Left cardiac atrium (tissue), 4 donors: Measurements from ENCODE around the gene MEPE. TPM values are rescaled to one million over a fixed set of nuclear protein-coding genes. Genes with fewer than 3 reads are reported as not detected.
"Not testable (repeated sequence)": the region's sequence is repeated elsewhere in the genome, so short reads cannot be mapped to it uniquely, and the experiment has no call there.

Experiments
- ATAC-seq, 2 donors: fragments of 200-7000 bp; cut with Tn5 transposase; one replicate each; pipeline ENCODE4 v1.9.1; 2020; ENCODE audit warnings: mild to moderate bottlenecking in 2 of 2, moderate library complexity in 2 of 2
- DNase-seq: peaks from one replicate; pipeline ENCODE4 v3.0.0-alpha.2; 2020
- intact Hi-C, 2 donors: fragments of 100-400 bp; cut with DNase I; formaldehyde crosslinking; loops; one replicate each; pipeline versions ENCODE4 v1.14.1 to v1.15.1; 2022 to 2023
- total RNA-seq, 2 donors: library from RNA; stranded (reverse); fragmentation: NEBNext Ultra II Directional; extraction: Animal tissue kit (Norgen Biotek cat#: 25700); gene quantifications; one replicate each; pipeline ENCODE4 v1.2.1, GENCODE V29; 2021
- donor health status: DM: no; HTN: yes; CAD: no.
- donor health status: DM: no; HTN: yes; CAD: no; lungs with severe emphysema.
- donor health status: DM: yes; HTN: yes; CAD: no.
- donor health status: Dilated cardiomyopathy.

Gene MEPE
- total RNA-seq, 2 donors from 2014 or later, result not detected

DNA sequence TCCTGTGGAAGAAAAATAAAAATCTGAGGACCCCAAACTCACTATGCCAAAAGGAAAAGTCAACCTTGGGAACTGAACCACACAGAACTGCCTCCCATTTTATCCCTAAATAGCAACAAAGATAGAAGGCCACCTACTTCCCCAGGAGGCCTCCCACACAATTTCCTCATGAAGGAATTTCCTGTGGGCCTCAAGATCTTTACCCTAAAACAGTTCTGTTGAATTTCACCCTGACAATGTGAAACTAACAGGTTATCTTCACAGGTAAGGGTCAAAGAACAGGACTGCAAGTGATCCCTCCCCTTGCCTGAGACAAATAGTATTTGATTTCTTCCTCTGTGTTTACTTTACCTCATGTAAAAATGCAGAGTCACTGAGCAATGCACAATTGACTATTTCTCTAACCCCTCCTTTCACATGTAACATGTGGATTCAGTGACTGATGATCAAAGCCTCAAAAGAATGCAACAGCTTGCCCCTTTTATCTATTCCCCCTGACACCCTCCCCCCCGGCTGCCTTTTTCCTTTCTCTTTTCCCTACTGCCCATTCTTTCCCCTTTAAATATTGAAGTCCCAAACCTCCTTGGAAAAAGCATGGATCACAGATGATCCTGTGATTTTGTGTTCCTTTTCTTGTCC lies 33.3 kb downstream of the MEPE start:
- intact Hi-C loops, result no loop called here
- ATAC-seq (no peak), DNase-seq (no peak)

DNA sequence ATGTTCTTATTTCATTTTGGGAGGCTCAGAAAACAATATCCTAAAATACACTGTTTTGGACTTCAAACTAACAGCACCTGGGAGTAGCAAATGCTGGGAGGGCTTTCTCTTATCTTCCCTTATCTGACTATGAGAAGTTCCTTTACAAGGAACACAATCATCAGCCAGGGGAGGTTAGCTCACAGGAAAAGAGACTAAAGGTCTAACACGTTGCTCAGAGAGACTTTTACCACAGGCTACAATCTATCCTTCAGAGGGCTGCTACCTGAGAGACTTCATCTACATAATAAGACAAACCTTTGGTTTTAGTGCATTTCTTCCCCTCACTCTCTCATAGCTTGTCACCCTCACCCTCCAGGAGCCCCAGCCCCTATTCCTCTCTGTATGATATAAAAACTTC lies 35.8 kb downstream of the MEPE start:
- intact Hi-C loops, result no loop called here
- ATAC-seq, result no peak
- no peak for DNase-seq

- DNase-seq (no peak), ATAC-seq (no peak)
- intact Hi-C loops, result no loop called here
These were observed 39.3 kb downstream of the MEPE start for GRCh38 chr4:87872028-87872427.

GRCh38 chr4:87875191-87875590 lies 42.4 kb downstream of the MEPE start:
- intact Hi-C loops, result no loop called here
- no peak for ATAC-seq
- DNase-seq, result no peak

DNA sequence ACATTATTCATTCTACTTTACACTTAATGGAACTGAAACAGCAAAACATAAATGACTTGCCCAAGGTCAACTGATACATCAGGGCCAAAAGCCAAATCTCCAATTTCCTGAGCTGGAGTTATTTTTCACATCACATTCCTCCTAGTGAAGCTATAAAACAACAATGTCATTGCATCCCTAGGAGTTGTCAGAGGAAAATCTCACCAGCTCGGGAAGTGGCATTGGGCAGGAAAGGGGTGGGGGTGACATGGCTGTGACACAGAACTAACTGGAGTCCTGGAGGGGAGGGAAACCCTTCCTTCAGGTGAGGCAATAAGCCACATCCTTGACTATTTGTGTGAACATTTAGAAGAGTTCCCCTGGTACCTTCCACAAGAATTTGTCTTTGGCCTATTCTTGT lies 47.3 kb downstream of the MEPE start:
- intact Hi-C loops, result no loop called here

GRCh38 chr4:87881115-87881514 lies 48.3 kb downstream of the MEPE start:
- DNase-seq, result no peak
- ATAC-seq, result no peak
- intact Hi-C loops, result no loop called here

More for the DNA sequence above, 47.3 kb downstream of the MEPE start:
- ATAC-seq (no peak), DNase-seq (no peak)

GRCh38 chr4:87882321-87882720 lies 49.6 kb downstream of the MEPE start:
- ATAC-seq (no peak), DNase-seq (no peak)
- intact Hi-C loops, result no loop called here

DNA sequence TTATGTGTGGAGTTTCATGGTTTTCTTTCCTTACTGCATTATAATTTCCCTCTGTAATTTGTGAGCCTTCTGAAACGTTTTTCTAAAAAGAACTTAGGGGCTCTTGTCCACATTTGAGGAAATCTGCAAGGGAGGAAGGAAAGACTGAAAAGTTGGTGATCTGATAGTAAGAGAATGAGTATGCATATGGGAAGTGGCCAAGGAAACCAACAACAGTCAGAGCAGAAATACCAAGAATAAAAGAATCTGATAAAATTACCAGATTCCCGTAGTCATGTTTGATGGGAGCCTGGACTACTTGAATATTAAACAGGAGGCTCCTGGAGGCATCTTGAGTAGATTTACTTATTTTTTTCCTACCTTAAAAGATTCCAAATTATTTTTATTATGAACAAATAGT lies 50.1 kb downstream of the MEPE start:
- DNase-seq (no peak), ATAC-seq (no peak)
- intact Hi-C loops, result no loop called here

DNA sequence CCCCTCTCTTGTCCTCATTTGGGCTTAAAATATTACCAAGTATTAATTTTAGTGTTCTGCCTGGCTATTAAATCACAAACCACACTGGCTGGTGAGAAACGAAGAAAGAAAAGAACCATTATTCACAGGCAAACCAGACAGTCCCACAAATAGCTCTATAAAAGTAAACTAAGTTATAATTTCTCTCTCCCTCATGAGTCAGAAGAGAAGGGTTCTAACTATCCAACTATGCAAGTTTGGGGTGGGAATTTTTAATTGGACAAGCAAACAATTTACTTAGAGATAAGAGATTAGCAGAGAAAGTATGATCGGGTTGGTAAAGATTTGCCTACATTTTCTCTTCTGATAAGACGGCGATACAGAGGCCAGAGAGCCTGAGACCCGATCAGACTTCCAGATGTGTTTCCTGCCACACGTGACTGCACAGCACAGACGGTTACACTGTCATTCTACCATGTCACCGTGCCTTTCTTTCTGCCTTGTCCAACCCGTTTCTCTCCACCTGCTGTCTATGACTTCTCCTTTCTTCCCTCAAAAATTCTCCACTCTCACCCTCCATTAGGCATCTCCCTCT lies 52.3 kb downstream of the MEPE start:
- intact Hi-C loops, result no loop called here
- ATAC-seq (no peak), DNase-seq (no peak)

GRCh38 chr4:87886083-87886482 lies 53.3 kb downstream of the MEPE start:
- no peak for DNase-seq
- intact Hi-C loops, result no loop called here
- no peak for ATAC-seq

- intact Hi-C loops, DNase-seq, ATAC-seq: not testable (repeated sequence)
These were observed 58.0 kb downstream of the MEPE start for GRCh38 chr4:87890753-87891152.

DNA sequence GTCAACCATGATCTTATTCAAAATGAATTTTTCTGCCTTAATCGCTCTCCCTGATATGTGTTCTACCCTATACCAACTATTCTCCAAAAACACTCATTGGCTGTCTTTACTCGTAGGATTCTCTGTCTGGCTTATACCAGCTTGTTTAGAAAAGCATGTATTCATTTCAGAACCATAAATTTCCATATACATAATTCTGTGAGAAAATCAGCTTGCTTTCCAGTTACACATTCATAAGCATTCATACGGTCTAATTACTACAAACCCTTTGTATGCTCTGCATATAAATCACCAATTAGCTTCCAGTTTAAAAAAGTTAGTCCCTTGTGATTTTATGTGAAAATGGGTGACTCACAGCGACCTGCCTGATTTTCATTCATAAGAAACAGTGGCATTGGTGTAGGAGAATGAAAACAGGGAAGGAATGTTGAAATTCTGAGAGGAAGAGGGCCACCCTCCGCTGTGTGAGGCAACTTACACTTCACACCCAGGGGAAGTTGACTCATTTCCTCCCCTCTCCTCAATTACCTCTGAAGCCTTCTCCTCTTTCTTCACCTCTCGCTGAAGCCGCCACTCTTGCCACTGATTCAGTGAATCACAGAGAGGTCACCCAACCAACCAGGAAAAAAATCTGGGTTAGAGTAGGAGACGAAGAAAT lies 63.3 kb downstream of the MEPE start:
- DNase-seq (peak; percentile 30), ATAC-seq (peak in 1 of 2 donors; percentile 71)
- intact Hi-C loops, result no loop called here

Other genes starting within 250 kb of the MEPE start
- gene DSPP, start 224.4 kb upstream of the MEPE start, total RNA-seq, result not detected
- not detected for gene DMP1, start 182.7 kb upstream of the MEPE start, total RNA-seq
- not detected for gene IBSP, start 33.4 kb upstream of the MEPE start, total RNA-seq
- 10 to 100 TPM; 11.5 to 88.4 TPM for gene SPP1, start 142.7 kb downstream of the MEPE start, total RNA-seq
- 10 to 100 TPM; 16.1 to 21.5 TPM for gene PKD2, start 174.7 kb downstream of the MEPE start, total RNA-seq